Central memory CD8-positive, alpha-beta T cell (primary cell): Measurements from ENCODE around the gene VDAC1.
A peak's percentile ranks its signal among the peaks of the same experiment; 100 is the strongest.
"Not testable (repeated sequence)": the region's sequence is repeated elsewhere in the genome, so short reads cannot be mapped to it uniquely, and the experiment has no call there.

ENCODE experiments used
- ATAC-seq: fragments of 150-1000 bp; cut with Tn5 transposase; replicated peaks from 2 replicates; pipeline ENCODE4 v1.10.0; 2022; ENCODE audit warnings: mild to moderate bottlenecking, moderate FRiP score, moderate number of reproducible peaks; ENCODE audit not compliant: poor library complexity, severe bottlenecking; ENCODE audit errors: extremely low read depth
- DNase-seq, 2 donors: peaks; one replicate each; pipeline ENCODE4 v3.0.0; 2021; ENCODE audit warnings: low spot score in 2 of 2
- H3K27ac Mint-ChIP-seq: one replicate; pipeline ENCODE4 v1.8.0; 2022; ENCODE audit warnings: low read depth, mild to moderate bottlenecking, moderate library complexity, mixed read lengths
- H3K27me3 Mint-ChIP-seq: one replicate; pipeline ENCODE4 v1.8.0; 2022; ENCODE audit warnings: mixed read lengths
- H3K36me3 Mint-ChIP-seq: one replicate; pipeline ENCODE4 v1.8.0; 2022; ENCODE audit warnings: mild to moderate bottlenecking, moderate library complexity, mixed read lengths; ENCODE audit not compliant: insufficient read depth
- H3K4me1 Mint-ChIP-seq: one replicate; pipeline ENCODE4 v1.8.0; 2022; ENCODE audit warnings: mixed read lengths
- H3K4me3 Mint-ChIP-seq: one replicate; pipeline ENCODE4 v1.8.0; 2022; ENCODE audit warnings: mild to moderate bottlenecking, moderate library complexity, mixed read lengths
- H3K9me3 Mint-ChIP-seq: one replicate; pipeline ENCODE4 v1.8.0; 2022; ENCODE audit warnings: mixed read lengths

The VDAC1 gene

GRCh38 chr5:133985540-133986180 is 19.1 kb downstream of the VDAC1 start:
- ATAC-seq (no peak), DNase-seq (no peak)
- Mint-ChIP-seq H3K36me3 (peaks cover 54% of the 10 kb centered on the region), H3K27ac (no peak overlapping the region), H3K9me3 (no peaks in the 10 kb centered on the region), H3K27me3 (no peaks in the 10 kb centered on the region), H3K4me3 (no peak overlapping the region), H3K4me1 (no peaks in the 10 kb centered on the region)

DNA sequence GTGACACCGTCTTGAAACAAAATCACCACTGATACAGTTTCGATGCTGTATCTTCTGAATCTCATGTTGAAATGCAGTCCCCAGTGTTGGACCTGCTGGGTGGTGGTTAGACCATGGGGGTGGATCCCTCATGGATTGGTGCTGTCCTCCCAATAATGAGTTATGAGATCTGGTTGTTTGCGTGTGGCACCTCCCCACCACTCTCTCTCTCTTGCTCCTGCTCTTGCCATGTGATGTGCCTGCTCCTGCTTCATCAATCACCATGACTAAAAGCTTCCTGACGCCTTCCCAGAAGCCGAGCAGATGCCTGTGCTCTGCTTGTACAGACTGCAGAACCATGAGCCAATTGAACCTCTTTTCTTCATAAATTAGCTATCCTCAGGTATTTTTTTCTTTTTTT is 21.1 kb downstream of the VDAC1 start:
- Mint-ChIP-seq H3K4me1 (no peaks in the 10 kb centered on the region), H3K9me3 (no peaks in the 10 kb centered on the region), H3K27ac (peak overlapping the region; percentile 33), H3K27me3 (no peaks in the 10 kb centered on the region), H3K36me3 (peaks cover 46% of the 10 kb centered on the region), H3K4me3 (no peak overlapping the region)
- no peak for ATAC-seq
- no peak for DNase-seq

DNA sequence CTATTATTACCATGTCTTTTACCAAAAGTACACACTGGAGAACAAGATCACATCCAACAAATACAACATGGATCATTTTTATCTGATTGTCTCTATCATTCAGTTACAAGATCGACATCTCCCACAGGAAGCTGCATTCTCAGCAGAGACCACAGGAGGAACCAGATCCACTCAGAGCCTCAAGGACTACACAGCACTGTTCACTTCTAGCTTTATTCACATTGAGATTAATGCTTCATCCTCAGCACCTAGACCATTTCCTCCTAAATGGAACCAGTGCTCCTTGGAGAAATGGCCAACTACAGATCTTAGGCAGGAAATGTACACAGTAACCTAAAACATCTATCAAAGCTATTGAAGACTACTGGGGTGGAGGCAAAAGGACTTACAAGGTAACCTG is 23.1 kb downstream of the VDAC1 start:
- Mint-ChIP-seq H3K27ac (no peak overlapping the region), H3K27me3 (no peaks in the 10 kb centered on the region), H3K9me3 (no peaks in the 10 kb centered on the region), H3K4me1 (no peaks in the 10 kb centered on the region), H3K4me3 (no peak overlapping the region), H3K36me3 (peaks cover 35% of the 10 kb centered on the region)
- ATAC-seq (no peak), DNase-seq (no peak)

DNA sequence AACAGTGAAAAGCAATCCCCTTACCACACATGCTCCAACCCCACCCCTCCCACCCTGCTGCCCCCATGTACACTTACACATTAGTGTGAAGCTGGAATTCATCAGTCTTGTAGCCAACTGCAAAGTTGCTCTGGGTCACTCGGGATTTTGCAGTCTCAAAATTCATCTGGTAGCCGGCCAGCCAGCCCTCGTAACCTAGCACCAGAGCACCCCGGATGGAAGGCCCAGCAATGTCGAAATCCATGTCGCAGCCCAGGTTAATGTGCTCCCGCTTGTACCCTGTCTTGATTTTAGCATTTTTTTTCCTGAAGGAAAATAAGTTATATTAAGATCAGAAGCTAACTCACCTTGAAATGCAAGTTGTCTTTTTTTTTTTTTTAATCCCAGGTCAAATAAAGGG is 24.1 kb downstream of the VDAC1 start:
- Mint-ChIP-seq H3K36me3 (peaks cover 41% of the 10 kb centered on the region), H3K27ac (no peak overlapping the region), H3K4me1 (no peaks in the 10 kb centered on the region), H3K4me3 (no peak overlapping the region), H3K27me3 (no peaks in the 10 kb centered on the region), H3K9me3 (no peaks in the 10 kb centered on the region)
- DNase-seq: no peak
- ATAC-seq: no peak

GRCh38 chr5:133978943-133979342 is 25.8 kb downstream of the VDAC1 start:
- H3K27ac Mint-ChIP-seq: no peak overlapping the region

DNA sequence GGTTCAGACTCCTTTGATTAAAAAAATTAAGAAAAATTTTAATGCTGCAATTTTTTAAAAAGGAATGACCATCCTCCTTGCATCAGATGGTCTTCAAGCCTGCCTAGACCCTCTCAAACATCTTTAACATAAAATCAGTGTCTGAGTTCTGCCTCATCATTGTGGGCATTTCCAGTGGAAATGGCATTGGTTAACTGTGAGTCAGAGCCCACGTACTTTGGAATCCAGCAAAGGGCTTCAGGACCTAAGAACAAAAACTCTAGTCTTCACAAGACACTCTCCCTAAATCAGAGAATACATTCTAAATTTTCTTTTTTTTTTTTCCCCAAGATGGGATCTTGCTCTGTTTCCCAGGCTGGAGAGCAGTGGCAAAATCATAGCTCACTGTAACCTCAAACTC is 26.9 kb downstream of the VDAC1 start:
- H3K27ac Mint-ChIP-seq: no peak overlapping the region
- DNase-seq: no peak
- no peaks in the 10 kb centered on the region for H3K4me1 Mint-ChIP-seq
- peaks cover 52% of the 10 kb centered on the region for H3K36me3 Mint-ChIP-seq
- H3K9me3 Mint-ChIP-seq: no peaks in the 10 kb centered on the region
- no peak overlapping the region for H3K4me3 Mint-ChIP-seq
- no peaks in the 10 kb centered on the region for H3K27me3 Mint-ChIP-seq
- ATAC-seq: no peak

More at GRCh38 chr5:133978943-133979342, 25.8 kb downstream of the VDAC1 start:
- H3K9me3 Mint-ChIP-seq: no peaks in the 10 kb centered on the region
- H3K27me3 Mint-ChIP-seq: no peaks in the 10 kb centered on the region
- peaks cover 55% of the 10 kb centered on the region for H3K36me3 Mint-ChIP-seq
- no peaks in the 10 kb centered on the region for H3K4me1 Mint-ChIP-seq
- H3K4me3 Mint-ChIP-seq: no peak overlapping the region
- no peak for ATAC-seq
- no peak for DNase-seq

- no peaks in the 10 kb centered on the region for H3K27me3 Mint-ChIP-seq
- no peak for DNase-seq
- H3K4me3 Mint-ChIP-seq: no peak overlapping the region
- no peaks in the 10 kb centered on the region for H3K9me3 Mint-ChIP-seq
- no peaks in the 10 kb centered on the region for H3K4me1 Mint-ChIP-seq
- peaks cover 49% of the 10 kb centered on the region for H3K36me3 Mint-ChIP-seq
- ATAC-seq: no peak
- no peak overlapping the region for H3K27ac Mint-ChIP-seq
These were observed 27.5 kb downstream of the VDAC1 start for GRCh38 chr5:133977161-133977787.

GRCh38 chr5:133975546-133975945 is 29.2 kb downstream of the VDAC1 start:
- H3K36me3 Mint-ChIP-seq: peaks cover 37% of the 10 kb centered on the region
- ATAC-seq, H3K27ac Mint-ChIP-seq, H3K9me3 Mint-ChIP-seq, DNase-seq, H3K4me3 Mint-ChIP-seq, H3K27me3 Mint-ChIP-seq, H3K4me1 Mint-ChIP-seq: not testable (repeated sequence)

DNA sequence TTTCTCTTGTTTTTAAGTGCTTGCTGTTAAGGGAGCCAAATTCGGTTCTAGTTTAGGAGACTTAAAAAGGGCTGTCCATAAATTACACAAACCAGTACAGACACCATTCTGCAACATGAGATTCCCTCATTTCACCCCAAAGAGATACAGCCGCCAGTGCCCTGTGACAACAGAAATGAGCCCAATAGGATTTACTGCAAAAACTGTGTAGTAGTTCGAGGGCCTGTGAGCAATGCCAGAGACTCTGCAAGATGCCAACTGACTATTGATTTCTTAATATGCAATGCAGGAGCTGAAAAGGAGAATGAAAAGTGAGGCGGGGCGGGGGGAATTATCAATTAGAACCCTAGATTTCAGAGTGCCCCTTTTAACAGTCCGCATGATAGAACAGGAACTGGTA is 30.6 kb downstream of the VDAC1 start:
- ATAC-seq: no peak
- Mint-ChIP-seq H3K4me3 (no peak overlapping the region), H3K9me3 (no peaks in the 10 kb centered on the region), H3K27me3 (no peaks in the 10 kb centered on the region), H3K36me3 (peaks cover 33% of the 10 kb centered on the region), H3K27ac (no peak overlapping the region), H3K4me1 (peaks cover 8% of the 10 kb centered on the region)
- no peak for DNase-seq

DNA sequence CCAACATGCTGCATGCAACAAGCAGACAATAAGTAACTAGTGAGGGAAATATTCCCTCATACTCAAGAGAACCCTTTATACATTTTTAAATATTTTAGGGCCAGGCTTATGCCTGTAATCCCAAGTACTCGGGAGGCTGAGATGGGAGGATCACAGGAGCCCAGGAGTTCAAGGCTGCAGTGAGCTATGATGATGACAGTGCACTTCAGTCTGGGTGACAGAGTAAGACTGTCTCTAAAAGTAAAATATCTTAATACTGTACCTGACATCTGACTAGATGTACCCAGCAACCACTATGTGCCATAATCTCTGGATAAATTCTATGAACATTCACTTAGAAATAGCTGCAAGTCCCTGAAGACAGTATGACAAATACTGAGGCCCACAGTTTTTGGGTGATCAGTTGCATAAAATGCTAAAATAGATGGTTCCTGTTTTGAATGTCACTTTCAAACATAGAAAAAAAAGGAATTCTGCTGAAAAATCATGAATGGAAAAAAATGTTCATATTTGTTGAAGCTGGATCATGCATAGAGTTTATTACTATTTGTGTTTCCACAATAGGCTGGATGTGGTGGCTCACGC is 34.4 kb downstream of the VDAC1 start:
- Mint-ChIP-seq H3K36me3 (peaks cover 31% of the 10 kb centered on the region), H3K27me3 (no peaks in the 10 kb centered on the region), H3K9me3 (no peaks in the 10 kb centered on the region), H3K27ac (peak overlapping the region; percentile 98), H3K4me3 (peak overlapping the region; percentile 99), H3K4me1 (peaks cover 27% of the 10 kb centered on the region)
- no peak for ATAC-seq
- no peak for DNase-seq

- Mint-ChIP-seq H3K27ac (peak overlapping the region; percentile 98), H3K27me3 (no peaks in the 10 kb centered on the region), H3K4me3 (peak overlapping the region; percentile 99), H3K9me3 (no peaks in the 10 kb centered on the region), H3K4me1 (peaks cover 32% of the 10 kb centered on the region), H3K36me3 (peaks cover 26% of the 10 kb centered on the region)
- DNase-seq (no peak), ATAC-seq (no peak)
These were observed 35.0 kb downstream of the VDAC1 start for GRCh38 chr5:133969654-133970324.

- no peaks in the 10 kb centered on the region for H3K9me3 Mint-ChIP-seq
- no peaks in the 10 kb centered on the region for H3K27me3 Mint-ChIP-seq
- peak within 1 kb of the TSS; percentile 99 for H3K4me3 Mint-ChIP-seq
- peaks cover 17% of the 10 kb centered on the region for H3K36me3 Mint-ChIP-seq
- DNase-seq (peak; percentile 73 to 83), ATAC-seq (peak; percentile 96)
- H3K27ac Mint-ChIP-seq: peak within 1 kb of the TSS; percentile 98
- peaks cover 39% of the 10 kb centered on the region for H3K4me1 Mint-ChIP-seq
These were observed 36.4 kb downstream of the VDAC1 start, which contains the start of gene C5orf15 for GRCh38 chr5:133968204-133968980. TSS of gene C5orf15 (minus strand) at chr5:133968625. CDS start at chr5:133968584, 41 bp downstream.
